Fibroblast of lung (primary cell): ENCODE results near the gene NRGN.

Experiments
- EZH2 ChIP-seq: IDR thresholded peaks from 2 replicates; pipeline ENCODE4 v1.5.1; 2012; ENCODE audit warnings: low read length, control low read depth, mild to moderate bottlenecking; ENCODE audit errors: missing control alignments
- TF ChIP-seq, protein P1 (sequence below), 2 donors: IDR thresholded peaks in 1 of 2; conservative IDR thresholded peaks in 1 of 2; 1 replicate in 1 of 2; 2 replicates in 1 of 2; pipeline ENCODE4 v1.5.1; 2011 to 2012; ENCODE audit warnings: low read length in 2 of 2, control low read depth in 1 of 2, inconsistent platforms in 1 of 2, low read depth in 1 of 2, mild to moderate bottlenecking in 1 of 2

DNA sequence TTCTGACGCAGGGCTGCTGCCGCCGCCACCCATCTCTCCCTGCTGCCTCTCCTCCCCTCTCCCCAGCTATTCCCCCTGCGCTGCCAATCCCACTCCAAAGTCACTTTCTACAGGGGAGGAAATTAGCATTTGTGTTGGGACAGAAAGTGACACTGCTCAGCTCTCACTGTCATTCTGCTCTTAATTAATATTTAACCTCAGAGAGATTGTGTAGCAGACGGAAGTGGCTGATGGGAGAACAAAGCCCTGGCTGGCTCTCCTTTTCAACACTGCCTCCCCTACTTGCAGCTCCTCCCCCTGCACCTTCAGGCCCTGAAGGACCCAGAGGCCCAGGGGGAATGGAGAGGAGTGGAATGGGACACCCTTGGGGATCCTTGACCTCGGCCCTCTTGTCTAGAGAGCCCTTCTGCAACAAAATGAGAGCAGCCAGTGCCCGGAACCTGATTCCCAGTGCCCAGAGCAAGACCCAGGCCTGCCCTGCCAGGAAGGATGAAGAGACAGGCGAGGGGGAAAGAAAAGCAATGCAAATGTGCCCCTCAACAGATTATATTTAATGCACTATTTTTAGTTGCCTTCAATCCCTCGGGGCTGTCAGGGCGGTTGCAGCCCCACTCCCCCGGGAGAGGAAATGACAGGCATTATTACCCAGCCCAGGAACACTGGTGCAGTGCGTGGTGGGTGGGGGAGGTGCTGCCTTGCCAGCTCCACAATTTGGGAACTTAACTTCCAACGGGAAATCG lies 14.6 kb upstream of the NRGN start:
- TF ChIP-seq, protein P1, sequence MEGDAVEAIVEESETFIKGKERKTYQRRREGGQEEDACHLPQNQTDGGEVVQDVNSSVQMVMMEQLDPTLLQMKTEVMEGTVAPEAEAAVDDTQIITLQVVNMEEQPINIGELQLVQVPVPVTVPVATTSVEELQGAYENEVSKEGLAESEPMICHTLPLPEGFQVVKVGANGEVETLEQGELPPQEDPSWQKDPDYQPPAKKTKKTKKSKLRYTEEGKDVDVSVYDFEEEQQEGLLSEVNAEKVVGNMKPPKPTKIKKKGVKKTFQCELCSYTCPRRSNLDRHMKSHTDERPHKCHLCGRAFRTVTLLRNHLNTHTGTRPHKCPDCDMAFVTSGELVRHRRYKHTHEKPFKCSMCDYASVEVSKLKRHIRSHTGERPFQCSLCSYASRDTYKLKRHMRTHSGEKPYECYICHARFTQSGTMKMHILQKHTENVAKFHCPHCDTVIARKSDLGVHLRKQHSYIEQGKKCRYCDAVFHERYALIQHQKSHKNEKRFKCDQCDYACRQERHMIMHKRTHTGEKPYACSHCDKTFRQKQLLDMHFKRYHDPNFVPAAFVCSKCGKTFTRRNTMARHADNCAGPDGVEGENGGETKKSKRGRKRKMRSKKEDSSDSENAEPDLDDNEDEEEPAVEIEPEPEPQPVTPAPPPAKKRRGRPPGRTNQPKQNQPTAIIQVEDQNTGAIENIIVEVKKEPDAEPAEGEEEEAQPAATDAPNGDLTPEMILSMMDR (conservative IDR thresholded peaks at IDR 0.05 in 1 of 2, IDR thresholded peaks at IDR 0.05 in 1 of 2; ENCODE audit: low read depth in 1 of 2, low read length in 2 of 2): no peak
- no peak for TF ChIP-seq EZH2
